ENCODE results near the gene LAMC2.

GRCh38 chr1:183255073-183255472 lies 69.0 kb downstream of the LAMC2 start:
- TF ChIP-seq GLIS3 (CRISPR knock-in tag; IDR thresholded peaks at IDR 0.05) = no peak
- no peak for TF ChIP-seq CREB5 (CRISPR knock-in tag; IDR thresholded peaks at IDR 0.05; ENCODE audit: low read depth)
- TF ChIP-seq ZNF565 (CRISPR knock-in tag; conservative IDR thresholded peaks at IDR 0.05; ENCODE audit: low read depth) = no peak
- no peak for TF ChIP-seq CSRNP3 (CRISPR knock-in tag; IDR thresholded peaks at IDR 0.05)
- TF ChIP-seq ZFP3 (CRISPR knock-in tag; IDR thresholded peaks at IDR 0.05) = no peak
- no peak for TF ChIP-seq POU6F1 (CRISPR knock-in tag; IDR thresholded peaks at IDR 0.05; ENCODE audit: borderline replicate concordance, low read depth)
- TF ChIP-seq ESRRG (CRISPR knock-in tag; IDR thresholded peaks at IDR 0.05) = no peak
- TF ChIP-seq SNAI2 (CRISPR knock-in tag; IDR thresholded peaks at IDR 0.05) = no peak
- TF ChIP-seq PATZ1 (CRISPR knock-in tag; IDR thresholded peaks at IDR 0.05; ENCODE audit: borderline replicate concordance) = no peak
